Activated CD8-positive, alpha-beta memory T cell treated with anti-CD3 and anti-CD28 coated beads, Interleukin-2, amount 50 U/mL, for 1 hour (primary cell): ENCODE results near the gene PAK2.
A peak's percentile ranks its signal among the peaks of the same experiment; 100 is the strongest.
"Not testable (repeated sequence)": the region's sequence is repeated elsewhere in the genome, so short reads cannot be mapped to it uniquely, and the experiment has no call there.

Source experiments
- DNase-seq: peaks from one replicate; pipeline ENCODE4 v3.0.0-alpha.2; 2020; ENCODE audit errors: extremely low read depth

Gene PAK2

DNA sequence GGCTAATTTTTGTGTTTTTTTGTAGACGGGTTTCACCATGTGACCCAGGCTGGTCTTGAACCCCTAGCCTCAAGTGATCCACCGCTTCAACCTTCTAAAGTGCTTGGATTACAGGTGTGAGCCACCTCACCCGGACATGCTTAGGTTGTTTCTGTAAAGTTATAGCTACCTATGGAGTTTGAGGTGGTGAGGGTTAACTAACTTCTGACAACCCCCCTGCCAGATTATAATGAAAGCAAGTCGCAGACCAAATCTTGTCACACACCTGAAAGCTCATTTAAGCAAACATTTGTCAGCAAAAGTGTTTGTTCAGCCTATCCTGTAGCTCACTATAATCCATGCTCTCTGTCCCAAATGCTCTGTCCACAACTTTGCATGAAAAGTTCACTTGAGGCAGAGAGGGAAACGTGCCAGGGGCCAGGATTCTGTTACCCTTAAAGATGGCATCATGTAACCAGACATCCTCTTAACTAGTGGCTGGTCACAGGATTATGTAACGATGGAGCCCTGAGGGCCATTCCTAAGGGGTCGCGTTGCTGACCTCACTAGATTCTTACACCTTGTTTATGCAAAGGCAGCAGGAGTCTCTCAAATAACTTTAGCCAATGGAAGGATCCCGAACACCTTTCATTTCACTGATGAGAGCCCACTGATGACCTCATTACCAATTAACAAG lies 103.9 kb downstream of the PAK2 start:
- no peak for DNase-seq

DNA sequence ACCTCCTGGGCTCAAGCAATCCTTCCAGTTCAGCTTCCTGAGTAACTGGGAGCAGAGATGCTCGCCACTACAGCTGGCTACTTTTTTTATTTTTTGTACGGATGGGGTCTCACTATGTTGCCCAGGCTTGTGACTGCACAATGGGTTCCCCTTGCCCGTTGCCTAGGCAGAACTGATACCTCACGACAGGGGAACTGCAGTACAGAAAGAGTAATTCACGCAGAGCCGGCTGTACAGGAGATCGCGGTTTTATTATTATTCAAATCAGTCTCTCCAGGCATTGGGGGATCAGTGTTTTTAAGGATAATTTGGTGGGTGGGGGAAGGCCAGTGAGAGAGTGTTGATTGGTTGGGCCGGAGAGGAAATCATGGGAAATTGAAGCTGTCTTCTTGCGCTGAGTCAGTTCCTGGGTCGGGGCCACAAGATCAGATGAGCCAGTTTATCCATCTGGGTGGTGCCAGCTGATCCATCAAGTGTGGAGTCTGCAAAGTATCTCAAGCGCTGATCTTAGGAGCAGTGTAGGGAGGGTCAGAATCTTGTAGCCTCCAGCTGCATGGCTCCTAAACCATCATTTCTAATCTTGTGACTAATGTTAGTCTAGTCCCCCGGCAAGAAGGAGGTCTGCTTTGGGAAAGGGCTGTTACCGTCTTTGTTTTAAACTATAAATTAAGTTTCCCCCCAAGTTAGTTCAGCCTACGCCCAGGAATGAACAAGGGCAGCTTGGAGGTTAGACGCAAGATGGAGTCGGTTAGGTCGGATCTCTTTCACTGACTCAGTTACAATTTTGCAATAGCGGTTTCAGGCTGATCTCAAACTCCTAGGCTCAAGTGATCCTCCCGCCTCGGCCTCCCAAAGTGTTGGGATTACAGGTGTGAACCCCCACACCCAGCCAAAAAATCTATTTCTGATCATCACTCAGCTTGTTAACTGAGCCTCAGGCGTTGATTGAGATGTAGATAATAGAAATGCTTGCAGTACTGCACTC lies 104.9 kb downstream of the PAK2 start:
- not testable (repeated sequence) for DNase-seq

GRCh38 chr3:196848375-196848774 lies 108.7 kb downstream of the PAK2 start:
- not testable (repeated sequence) for DNase-seq

- DNase-seq = no peak
These were observed 109.6 kb downstream of the PAK2 start for GRCh38 chr3:196849180-196849741.

GRCh38 chr3:196863000-196863399 lies 123.3 kb downstream of the PAK2 start:
- not testable (repeated sequence) for DNase-seq

DNA sequence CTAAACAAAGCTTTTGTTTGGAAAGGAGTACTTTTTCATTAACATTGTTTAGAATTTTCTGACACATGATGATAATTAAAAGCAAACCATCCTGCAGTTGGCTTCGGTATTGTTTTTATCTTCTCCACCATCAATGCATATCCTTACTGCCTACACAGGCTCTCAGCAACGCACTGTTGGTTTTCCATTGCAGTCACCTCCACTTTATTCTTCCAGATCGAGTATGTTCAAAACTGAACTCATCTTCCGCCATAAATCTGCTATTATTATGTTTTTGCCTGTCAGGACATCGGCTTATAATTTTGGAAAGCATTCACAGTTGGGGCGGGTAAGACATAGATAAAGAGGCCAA lies 127.5 kb downstream of the PAK2 start:
- DNase-seq = no peak

- peak; percentile 42 for DNase-seq
These were observed 128.0 kb downstream of the PAK2 start, which contains the start of gene SENP5 for GRCh38 chr3:196867507-196868296. TSS of gene SENP5 (plus strand) at chr3:196867920. CDS start at chr3:196885182, 17,262 bp downstream.

DNA sequence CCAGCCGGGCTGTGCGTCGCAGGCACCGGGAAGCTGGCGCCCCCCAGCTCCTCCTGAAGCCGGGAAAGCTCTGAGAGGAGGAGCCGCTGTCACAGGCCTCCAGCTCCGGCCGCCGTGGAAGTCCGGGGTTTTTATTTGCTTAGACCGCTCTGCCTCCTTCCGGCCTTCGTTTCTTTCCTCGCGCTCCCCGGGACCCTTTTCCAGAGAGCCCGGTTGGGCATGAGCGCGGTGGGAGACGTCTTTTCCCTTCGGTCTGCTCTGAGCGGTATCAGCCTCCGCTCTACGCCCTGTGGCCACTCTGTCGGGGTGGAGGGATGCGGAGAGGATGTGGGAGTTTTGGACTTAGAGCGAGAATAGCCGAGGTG lies 128.6 kb downstream of the PAK2 start:
- no peak for DNase-seq

DNA sequence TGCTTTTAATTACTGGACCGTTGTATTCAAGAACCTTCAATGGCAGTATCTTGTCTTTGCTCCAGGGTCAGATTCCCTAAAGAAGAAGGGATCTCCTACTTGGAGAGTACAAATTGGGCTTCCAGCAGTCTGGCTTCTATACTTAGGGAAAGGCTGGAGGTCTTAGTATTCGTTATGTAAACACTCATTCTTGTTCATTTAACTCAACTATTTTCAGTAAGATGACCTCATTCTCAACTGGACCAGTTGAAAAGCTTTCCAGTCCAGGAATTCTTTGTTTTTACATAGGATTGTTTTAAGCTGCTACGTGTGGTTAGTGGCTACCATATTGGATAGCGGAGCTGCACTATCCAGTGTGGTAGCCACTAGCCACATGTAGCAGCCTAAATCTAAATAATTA lies 132.7 kb downstream of the PAK2 start:
- DNase-seq = no peak

GRCh38 chr3:196874511-196875094 lies 134.9 kb downstream of the PAK2 start:
- not testable (repeated sequence) for DNase-seq

- no peak for DNase-seq
These were observed 135.6 kb downstream of the PAK2 start for GRCh38 chr3:196875258-196875657.
